Esophagus muscularis mucosa (tissue), 4 donors: ENCODE data around the gene KCNK4. TPM values are rescaled to one million over a fixed set of nuclear protein-coding genes. Genes with fewer than 3 reads are reported as not detected.

Source experiments
- DNase-seq: peaks from one replicate; pipeline ENCODE4 v3.0.0-alpha.2; 2017; ENCODE audit errors: extremely low spot score
- H3K27ac ChIP-seq, 4 donors: fragments of 200-600 bp; sonication (generic); replicated peaks in 1 of 4; 1 replicate in 3 of 4; 2 replicates in 1 of 4; pipeline ENCODE4 v1.5.1; 2016 to 2019; ENCODE audit warnings: mild to moderate bottlenecking in 1 of 4
- H3K27me3 ChIP-seq, 4 donors: fragments of 200-600 bp; sonication (generic); one replicate each; pipeline versions ENCODE4 v1.5.1 to v1.6.0; 2016 to 2019
- H3K36me3 ChIP-seq, 4 donors: fragments of 200-600 bp; sonication (generic); one replicate each; pipeline ENCODE4 v1.5.1; 2016 to 2019
- H3K4me1 ChIP-seq, 4 donors: fragments of 200-600 bp; sonication (generic); one replicate each; pipeline ENCODE4 v1.5.1; 2016 to 2019
- H3K4me3 ChIP-seq, 4 donors: fragments of 200-600 bp; sonication (generic); 1 replicate in 2 of 4; 2 replicates in 2 of 4; pipeline ENCODE4 v1.5.1; 2016 to 2019; ENCODE audit warnings: mild to moderate bottlenecking in 4 of 4, moderate library complexity in 1 of 4
- H3K9me3 ChIP-seq, 4 donors: fragments of 200-600 bp; sonication (generic); 1 replicate in 3 of 4; 2 replicates in 1 of 4; pipeline ENCODE4 v1.5.1; 2016 to 2019
- CTCF ChIP-seq, 3 experiments: fragments of 200-600 bp in 2 of 3; fragments of 450-650 bp in 1 of 3; sonication (generic) in 2 of 3; IDR thresholded peaks; one replicate each; pipeline ENCODE4 v1.5.1; 2017 to 2019; ENCODE audit warnings: antibody characterized with exemption in 3 of 3, mild to moderate bottlenecking in 2 of 3, moderate library complexity in 1 of 3
- EP300 ChIP-seq: sonication (generic); formaldehyde crosslinking; IDR thresholded peaks from one replicate; pipeline ENCODE4 v1.6.1; 2017; ENCODE audit warnings: antibody characterized with exemption
- POLR2A ChIP-seq: fragments of 450-650 bp; IDR thresholded peaks from one replicate; pipeline ENCODE4 v1.6.1; 2017; ENCODE audit warnings: antibody characterized with exemption, moderate library complexity, mild to moderate bottlenecking, low read depth
- POLR2AphosphoS5 ChIP-seq, 2 donors: sonication (generic); formaldehyde crosslinking; IDR thresholded peaks; one replicate each; pipeline ENCODE4 v1.6.1; 2017; ENCODE audit warnings: antibody characterized with exemption in 2 of 2
- WGBS: methylation state at CpG from one replicate; pipeline ENCODE4 v1.1.5; 2018; 5-methylcytosine and 5-hydroxymethylcytosine counted together
- intact Hi-C: fragments of 100-400 bp; cut with DNase I; formaldehyde crosslinking; loops from one replicate; pipeline ENCODE4 v1.15.1; 2023
- total RNA-seq, 4 donors: library from RNA; depleted of rRNA; stranded (reverse); fragments of >200 nt; gene quantifications; one replicate each; pipeline versions ENCODE4 v1.1.0 to v1.2.1, GENCODE V29; 2016

Gene KCNK4
- total RNA-seq, 4 donors from 2014 or later = not detected

DNA sequence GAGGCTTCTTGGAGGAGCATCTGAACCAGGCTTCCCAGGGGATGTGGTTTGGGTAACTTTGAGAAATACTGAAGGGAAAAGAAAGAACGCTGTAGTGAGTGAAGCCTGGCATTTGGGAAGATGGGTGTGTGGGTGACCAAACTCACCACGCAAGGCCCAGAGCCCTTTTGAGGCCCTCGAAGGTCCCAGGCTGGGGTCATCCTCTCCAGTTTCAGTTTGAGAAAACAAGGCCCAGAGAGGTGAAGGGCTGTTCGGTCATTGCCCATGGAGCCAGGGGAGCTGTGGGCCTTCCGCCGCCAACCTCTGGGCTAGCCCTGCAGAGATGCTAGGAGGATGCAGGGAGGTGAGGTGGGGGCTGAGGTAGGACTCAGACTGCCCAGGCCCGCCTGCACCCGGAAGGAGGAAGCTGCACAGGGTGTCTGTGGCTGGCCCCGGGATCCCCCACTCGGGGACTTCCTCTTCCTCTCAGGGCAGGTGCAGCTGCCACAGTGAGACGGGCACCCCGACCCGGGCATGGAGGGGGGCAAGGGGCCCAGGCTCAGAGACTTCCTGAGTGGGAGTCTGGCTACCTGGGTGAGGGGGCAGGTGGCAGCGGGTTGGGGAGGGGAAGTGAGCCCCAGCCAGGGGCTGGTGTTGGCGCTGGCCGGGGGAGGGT lies 48.8 kb downstream of the KCNK4 start, which contains the start of gene CCDC88B:
TSS of gene CCDC88B (plus strand) at position 451 of the 655 bp plus-strand sequence. CDS start at position 514, 63 bp downstream.
- H3K27ac ChIP-seq = no peak within 1 kb of the TSS
- no peak for DNase-seq
- peaks cover 7 to 33% (median 26%) of the 10 kb centered on the region in 4 donors for H3K4me1 ChIP-seq
- no peaks in the 10 kb centered on the region for H3K9me3 ChIP-seq
- H3K27me3 ChIP-seq = no peaks in the 10 kb centered on the region
- 64% methylated on average over 13 of the region's 16 CpGs for WGBS
- intact Hi-C loops = no loop called here
- no peaks in the 10 kb centered on the region for H3K36me3 ChIP-seq
- TF ChIP-seq POLR2AphosphoS5 (IDR thresholded peaks at IDR 0.05) (no peak), EP300 (no peak), CTCF (IDR thresholded peaks at IDR 0.05) (no peak), POLR2A (no peak)
- H3K4me3 ChIP-seq = peak within 1 kb of the TSS; percentile 32 to 47 (median 35)

- TF ChIP-seq CTCF (IDR thresholded peaks at IDR 0.05) (no peak), EP300 (no peak), POLR2A (no peak), POLR2AphosphoS5 (IDR thresholded peaks at IDR 0.05) (no peak)
- Histone ChIP-seq H3K36me3 (no peaks in the 10 kb centered on the region), H3K4me1 (peaks cover 7 to 33% (median 26%) of the 10 kb centered on the region in 4 donors), H3K27me3 (no peaks in the 10 kb centered on the region), H3K27ac (no peak overlapping the region), H3K9me3 (no peaks in the 10 kb centered on the region), H3K4me3 (peak overlapping the region; percentile 32 to 47 (median 35))
- WGBS = 30% methylated on average over 33 of the region's 33 CpGs
- no peak for DNase-seq
- intact Hi-C loops = no loop called here
Observed at GRCh38 chr11:64340671-64341335, 49.7 kb downstream of the KCNK4 start.

GRCh38 chr11:64341429-64341828 lies 50.3 kb downstream of the KCNK4 start:
- Histone ChIP-seq H3K27ac (no peak overlapping the region), H3K9me3 (no peaks in the 10 kb centered on the region), H3K36me3 (no peaks in the 10 kb centered on the region), H3K4me3 (no peak overlapping the region), H3K4me1 (peaks cover 7 to 33% (median 26%) of the 10 kb centered on the region in 4 donors), H3K27me3 (no peaks in the 10 kb centered on the region)
- DNase-seq = no peak
- 88% methylated on average over 3 of the region's 21 CpGs for WGBS
- intact Hi-C loops = no loop called here
- no peak for TF ChIP-seq POLR2A

- WGBS = 22% methylated on average over 36 of the region's 55 CpGs
- H3K27ac ChIP-seq = peak overlapping the region; percentile 74 to 88 (median 82)
- TF ChIP-seq POLR2A (no peak), CTCF (IDR thresholded peaks at IDR 0.05) (peak; percentile 39 to 65 (median 64)), POLR2AphosphoS5 (IDR thresholded peaks at IDR 0.05) (peak; percentile 79 to 83), EP300 (no peak)
- H3K4me3 ChIP-seq = peak overlapping the region; percentile 43 to 54 (median 50)
- intact Hi-C loops = no loop called here
- DNase-seq = peak; percentile 97
- no peaks in the 10 kb centered on the region for H3K9me3 ChIP-seq
- no peaks in the 10 kb centered on the region for H3K36me3 ChIP-seq
- no peaks in the 10 kb centered on the region for H3K27me3 ChIP-seq
- peaks cover 7 to 33% (median 26%) of the 10 kb centered on the region in 4 donors for H3K4me1 ChIP-seq
Observed at GRCh38 chr11:64341851-64342791, 51.0 kb downstream of the KCNK4 start.
